OCI-LY1 (cell line): ENCODE data around the gene EREG.

ENCODE experiments used
- H2AFZ ChIP-seq: fragments of 200-600 bp; sonication (generic), shearing (Covaris generic); 2 replicates; pipeline ENCODE4 v1.6.0; 2014; ENCODE audit warnings: antibody characterized with exemption, mild to moderate bottlenecking, low read length
- H3F3A ChIP-seq: fragments of 200-600 bp; sonication (generic), shearing (Covaris generic); 2 replicates; pipeline ENCODE4 v1.6.0; 2014; ENCODE audit warnings: mild to moderate bottlenecking, antibody characterized with exemption, low read length, moderate library complexity; ENCODE audit not compliant: insufficient read depth
- H3K27ac ChIP-seq: fragments of 200-600 bp; sonication (generic); 2 replicates; pipeline ENCODE4 v1.5.1; 2014; ENCODE audit warnings: low read length, mixed run types, mild to moderate bottlenecking, low read depth; ENCODE audit not compliant: poor library complexity, severe bottlenecking
- H3K27me3 ChIP-seq: fragments of 200-600 bp; sonication (generic); 2 replicates; pipeline ENCODE4 v1.6.0; 2014; ENCODE audit warnings: antibody characterized with exemption, mild to moderate bottlenecking, low read length, moderate library complexity; ENCODE audit not compliant: insufficient read depth
- H3K36me3 ChIP-seq: fragments of 200-600 bp; sonication (generic); 2 replicates; pipeline ENCODE4 v1.6.1; 2014; ENCODE audit warnings: mild to moderate bottlenecking, antibody characterized with exemption, low read length, moderate library complexity, mixed read lengths; ENCODE audit not compliant: insufficient read depth
- H3K4me1 ChIP-seq: fragments of 200-600 bp; sonication (generic); 2 replicates; pipeline ENCODE4 v1.5.1; 2014; ENCODE audit warnings: mild to moderate bottlenecking, low read length, moderate library complexity; ENCODE audit not compliant: insufficient read depth, severe bottlenecking
- H3K4me2 ChIP-seq: fragments of 200-600 bp; sonication (generic), shearing (Covaris generic); 2 replicates; pipeline ENCODE4 v1.6.1; 2014; ENCODE audit warnings: low read length
- H3K4me3 ChIP-seq: fragments of 200-600 bp; sonication (generic); 2 replicates; pipeline ENCODE4 v1.5.1; 2014; ENCODE audit warnings: low read length, low read depth, mild to moderate bottlenecking, mixed read lengths; ENCODE audit not compliant: poor library complexity, severe bottlenecking
- H3K79me2 ChIP-seq: fragments of 200-600 bp; shearing (Covaris generic); 2 replicates; pipeline ENCODE4 v1.6.1; 2016; ENCODE audit warnings: mixed run types, low read length, mixed read lengths; ENCODE audit not compliant: insufficient read depth
- H3K9ac ChIP-seq: fragments of 200-600 bp; sonication (generic), shearing (Covaris generic); 2 replicates; pipeline ENCODE4 v1.6.1; 2014; ENCODE audit warnings: mild to moderate bottlenecking, low read length, mixed read lengths
- H3K9me2 ChIP-seq: fragments of 200-600 bp; sonication (generic), shearing (Covaris generic); 2 replicates; pipeline ENCODE4 v1.6.1; 2014; ENCODE audit warnings: low read depth, mild to moderate bottlenecking, low read length, mixed read lengths
- H3K9me3 ChIP-seq: fragments of 200-600 bp; shearing (Covaris generic); 2 replicates; pipeline ENCODE4 v1.6.1; 2014; ENCODE audit warnings: low read length, mixed read lengths
- H4K20me1 ChIP-seq: fragments of 200-600 bp; sonication (generic), shearing (Covaris generic); 2 replicates; pipeline ENCODE4 v1.6.0; 2016; ENCODE audit warnings: mild to moderate bottlenecking, low read length; ENCODE audit not compliant: insufficient read depth
- EZH2 ChIP-seq: fragments of 200-600 bp; sonication (generic), shearing (Covaris generic); IDR thresholded peaks from 2 replicates; pipeline ENCODE4 v1.8.0; 2017; ENCODE audit warnings: borderline replicate concordance, mixed run types, mild to moderate bottlenecking, antibody characterized with exemption, low read length, moderate library complexity, mixed read lengths
- TF ChIP-seq, protein P1 (sequence below): fragments of 200-600 bp; sonication (generic), shearing (Covaris generic); IDR thresholded peaks from 2 replicates; pipeline ENCODE4 v1.5.1; 2017; ENCODE audit warnings: mild to moderate bottlenecking, antibody characterized with exemption, low read length, moderate library complexity, mixed read lengths

Gene EREG

GRCh38 chr4:74391346-74391745, 26.4 kb downstream of the EREG start:
- no peaks in the 10 kb centered on the region for H3K36me3 ChIP-seq
- no peak overlapping the region for H3K27ac ChIP-seq
- H4K20me1 ChIP-seq, result no peaks in the 10 kb centered on the region
- TF ChIP-seq, protein P1, sequence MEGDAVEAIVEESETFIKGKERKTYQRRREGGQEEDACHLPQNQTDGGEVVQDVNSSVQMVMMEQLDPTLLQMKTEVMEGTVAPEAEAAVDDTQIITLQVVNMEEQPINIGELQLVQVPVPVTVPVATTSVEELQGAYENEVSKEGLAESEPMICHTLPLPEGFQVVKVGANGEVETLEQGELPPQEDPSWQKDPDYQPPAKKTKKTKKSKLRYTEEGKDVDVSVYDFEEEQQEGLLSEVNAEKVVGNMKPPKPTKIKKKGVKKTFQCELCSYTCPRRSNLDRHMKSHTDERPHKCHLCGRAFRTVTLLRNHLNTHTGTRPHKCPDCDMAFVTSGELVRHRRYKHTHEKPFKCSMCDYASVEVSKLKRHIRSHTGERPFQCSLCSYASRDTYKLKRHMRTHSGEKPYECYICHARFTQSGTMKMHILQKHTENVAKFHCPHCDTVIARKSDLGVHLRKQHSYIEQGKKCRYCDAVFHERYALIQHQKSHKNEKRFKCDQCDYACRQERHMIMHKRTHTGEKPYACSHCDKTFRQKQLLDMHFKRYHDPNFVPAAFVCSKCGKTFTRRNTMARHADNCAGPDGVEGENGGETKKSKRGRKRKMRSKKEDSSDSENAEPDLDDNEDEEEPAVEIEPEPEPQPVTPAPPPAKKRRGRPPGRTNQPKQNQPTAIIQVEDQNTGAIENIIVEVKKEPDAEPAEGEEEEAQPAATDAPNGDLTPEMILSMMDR, result no peak
- TF ChIP-seq EZH2, result no peak
- no peak overlapping the region for H3K9ac ChIP-seq
- no peak overlapping the region for H2AFZ ChIP-seq
- H3F3A ChIP-seq, result no peaks in the 10 kb centered on the region
- no peak overlapping the region for H3K4me2 ChIP-seq
- no peaks in the 10 kb centered on the region for H3K9me3 ChIP-seq
- H3K79me2 ChIP-seq, result no peaks in the 10 kb centered on the region
- no peak overlapping the region for H3K4me3 ChIP-seq
- H3K9me2 ChIP-seq, result no peaks in the 10 kb centered on the region
- no peaks in the 10 kb centered on the region for H3K27me3 ChIP-seq
- H3K4me1 ChIP-seq, result no peaks in the 10 kb centered on the region

DNA sequence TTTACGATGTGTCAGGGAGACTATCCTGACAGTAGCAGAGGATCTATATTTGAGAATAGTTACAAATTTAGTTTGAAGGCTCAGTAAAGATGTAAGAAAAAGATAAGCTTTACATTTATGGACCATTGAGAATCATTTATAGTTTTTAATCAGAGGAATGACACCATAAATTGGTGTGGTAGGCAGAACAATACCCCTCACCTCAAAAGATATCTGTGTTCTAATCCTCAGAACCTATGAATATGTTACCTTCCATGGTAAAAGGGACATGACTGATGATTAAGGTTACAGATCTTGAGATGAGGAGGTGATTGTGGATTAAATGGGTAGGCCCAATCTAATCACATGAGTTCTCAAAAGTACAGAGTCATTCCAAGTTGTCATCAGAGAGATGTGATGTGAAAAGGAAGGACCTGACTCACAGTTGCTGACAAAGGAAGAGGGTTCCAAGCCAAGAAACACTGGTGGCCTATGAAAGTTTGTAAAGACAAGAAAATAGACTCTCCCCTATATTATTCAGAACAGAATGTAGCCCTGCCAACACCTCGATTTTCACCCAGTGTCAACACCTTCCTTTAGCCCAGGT, 27.0 kb downstream of the EREG start:
- no peak overlapping the region for H3K4me2 ChIP-seq
- H3K79me2 ChIP-seq, result no peaks in the 10 kb centered on the region
- no peaks in the 10 kb centered on the region for H3K9me3 ChIP-seq
- H3K4me3 ChIP-seq, result no peak overlapping the region
- no peak overlapping the region for H3K9ac ChIP-seq
- TF ChIP-seq, protein P1, result no peak
- no peak for TF ChIP-seq EZH2
- no peaks in the 10 kb centered on the region for H3K36me3 ChIP-seq
- H3K27ac ChIP-seq, result no peak overlapping the region
- no peak overlapping the region for H2AFZ ChIP-seq
- H3K9me2 ChIP-seq, result no peaks in the 10 kb centered on the region
- no peaks in the 10 kb centered on the region for H3K27me3 ChIP-seq
- no peaks in the 10 kb centered on the region for H3K4me1 ChIP-seq
- H3F3A ChIP-seq, result no peaks in the 10 kb centered on the region
- no peaks in the 10 kb centered on the region for H4K20me1 ChIP-seq

GRCh38 chr4:74394476-74395136, 29.7 kb downstream of the EREG start:
- no peaks in the 10 kb centered on the region for H3K9me2 ChIP-seq
- H3K4me3 ChIP-seq, result no peak overlapping the region
- no peaks in the 10 kb centered on the region for H3K36me3 ChIP-seq
- H3K4me2 ChIP-seq, result no peak overlapping the region
- TF ChIP-seq, protein P1, result no peak
- no peak for TF ChIP-seq EZH2
- no peak overlapping the region for H2AFZ ChIP-seq
- no peak overlapping the region for H3K9ac ChIP-seq
- H3K79me2 ChIP-seq, result no peaks in the 10 kb centered on the region
- H3K4me1 ChIP-seq, result no peaks in the 10 kb centered on the region
- H3K27ac ChIP-seq, result no peak overlapping the region
- H3F3A ChIP-seq, result no peaks in the 10 kb centered on the region
- H3K27me3 ChIP-seq, result no peaks in the 10 kb centered on the region
- H4K20me1 ChIP-seq, result no peaks in the 10 kb centered on the region
- H3K9me3 ChIP-seq, result no peaks in the 10 kb centered on the region
